NCI-H2227 treated with DMSO at 0.1 percent for 48 hours (cell line): ENCODE results near the gene EID1.
"Not testable (repeated sequence)": the region's sequence is repeated elsewhere in the genome, so short reads cannot be mapped to it uniquely, and the experiment has no call there.

Experiments used
- DNase-seq: peaks from one replicate; lab custom pipeline; 2025; lab: John Stamatoyannopoulos, UW

Gene EID1

DNA sequence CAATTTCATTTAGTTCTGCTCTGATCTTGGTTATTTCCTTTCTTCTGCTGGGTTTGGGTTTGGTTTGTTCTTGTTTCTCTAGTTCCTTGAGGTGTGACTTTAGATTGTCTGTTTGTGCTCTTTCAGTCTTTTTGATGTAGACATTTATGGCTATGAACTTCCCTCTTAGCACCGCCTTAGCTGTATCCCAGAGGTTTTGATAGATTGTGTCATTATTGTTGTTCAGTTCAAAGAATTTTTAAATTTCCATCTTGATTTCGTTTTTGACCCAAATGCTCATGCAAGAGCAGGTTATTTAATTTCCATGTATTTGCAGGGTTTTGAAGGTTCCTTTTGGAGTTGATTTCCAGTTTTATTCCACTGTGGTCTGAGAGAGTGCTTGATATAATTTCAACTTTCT lies 32.6 kb downstream of the EID1 start:
- not testable (repeated sequence) for DNase-seq

DNA sequence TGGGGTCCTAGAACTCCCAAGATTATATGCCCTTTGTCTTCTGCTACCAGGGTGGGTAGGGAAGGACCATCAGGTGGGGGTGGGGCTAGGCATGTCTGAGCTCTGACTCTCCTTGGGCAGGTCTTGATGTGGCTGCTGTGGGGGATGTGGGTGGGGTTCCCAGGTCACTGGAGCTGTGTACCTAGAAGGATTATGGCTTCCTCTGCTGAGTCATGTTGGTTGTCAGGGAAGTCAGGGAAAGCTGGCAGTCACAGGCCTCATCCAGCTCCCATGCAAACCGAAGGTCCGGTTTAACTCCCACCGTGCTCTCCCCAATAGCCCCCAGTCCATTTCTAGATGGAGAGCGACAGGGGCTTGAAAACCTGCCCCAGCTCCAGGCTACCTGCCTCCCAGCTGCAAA lies 35.2 kb downstream of the EID1 start:
- no peak for DNase-seq

DNA sequence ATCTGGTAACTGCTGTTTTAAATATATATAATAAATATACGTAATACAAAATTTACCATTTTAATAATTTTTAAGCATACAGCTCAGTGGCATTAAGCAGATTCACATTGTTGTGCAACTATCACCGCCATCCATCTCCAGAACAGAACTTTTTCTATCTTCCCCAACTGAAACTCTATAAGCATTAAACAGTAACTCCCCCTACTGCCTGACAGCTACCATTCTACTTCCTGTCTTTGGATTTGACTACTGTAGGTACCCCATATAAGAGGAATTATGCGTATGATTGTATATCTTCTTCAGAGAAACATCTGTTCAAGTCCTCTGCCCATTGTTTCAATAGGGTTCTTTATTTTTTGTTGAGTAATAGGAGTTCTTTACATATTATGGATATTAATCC lies 36.8 kb downstream of the EID1 start:
- no peak for DNase-seq

DNA sequence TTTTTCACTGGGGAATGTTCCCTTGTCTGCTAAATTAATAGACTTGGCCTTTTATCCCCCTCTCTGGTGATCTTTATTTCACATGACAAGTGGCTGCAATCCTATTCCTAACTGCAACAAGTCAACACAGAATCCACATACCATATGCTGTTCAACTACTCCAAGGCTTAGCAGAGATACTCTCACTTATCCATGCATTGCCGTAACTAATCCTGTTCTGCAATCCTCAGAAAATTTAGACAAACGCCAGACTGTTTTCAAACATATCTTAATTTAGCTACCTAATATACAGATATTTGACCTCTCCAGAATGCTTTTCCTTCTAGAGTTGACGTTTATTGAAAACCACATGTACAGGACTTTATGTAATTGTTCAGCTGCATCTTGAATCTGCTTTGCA lies 37.9 kb downstream of the EID1 start:
- DNase-seq = no peak

DNA sequence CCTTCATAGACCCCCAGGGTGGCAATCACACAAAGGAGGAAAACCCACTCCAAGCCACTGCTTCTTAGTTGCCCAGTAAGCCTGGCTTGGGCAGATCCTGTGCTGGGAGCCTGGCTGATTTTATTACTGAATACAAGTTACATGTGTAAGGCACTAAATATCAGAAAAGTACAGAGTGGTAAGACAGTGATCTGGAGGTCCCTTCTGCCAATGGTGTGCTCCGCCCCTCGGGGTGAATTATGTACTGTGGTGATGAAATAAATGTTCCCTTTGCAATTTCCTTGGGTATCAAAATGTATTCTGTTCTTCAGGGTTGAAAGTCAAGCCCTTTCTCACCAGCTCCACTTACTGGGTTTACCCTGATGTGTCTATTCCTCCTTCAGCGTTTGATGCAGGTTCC lies 38.8 kb downstream of the EID1 start:
- no peak for DNase-seq

DNA sequence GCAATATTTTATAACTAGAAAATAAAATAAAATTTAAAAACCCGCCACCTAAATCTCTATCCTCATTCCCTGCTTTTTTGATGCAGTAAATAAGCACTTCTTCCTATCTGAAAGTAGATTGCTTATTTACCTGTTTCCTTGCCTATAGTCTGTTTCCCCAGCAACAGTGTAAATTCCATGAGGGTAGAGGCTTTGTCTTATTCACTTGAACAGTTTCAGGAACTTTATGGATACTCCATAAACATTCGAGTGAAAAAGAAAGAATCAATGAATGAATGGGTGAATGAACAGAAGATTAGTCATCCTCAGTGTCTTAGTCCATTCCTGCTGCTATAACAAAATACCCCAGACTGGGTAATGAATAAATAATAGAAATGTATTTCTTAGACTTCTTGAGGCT lies 44.1 kb downstream of the EID1 start:
- DNase-seq = no peak

DNA sequence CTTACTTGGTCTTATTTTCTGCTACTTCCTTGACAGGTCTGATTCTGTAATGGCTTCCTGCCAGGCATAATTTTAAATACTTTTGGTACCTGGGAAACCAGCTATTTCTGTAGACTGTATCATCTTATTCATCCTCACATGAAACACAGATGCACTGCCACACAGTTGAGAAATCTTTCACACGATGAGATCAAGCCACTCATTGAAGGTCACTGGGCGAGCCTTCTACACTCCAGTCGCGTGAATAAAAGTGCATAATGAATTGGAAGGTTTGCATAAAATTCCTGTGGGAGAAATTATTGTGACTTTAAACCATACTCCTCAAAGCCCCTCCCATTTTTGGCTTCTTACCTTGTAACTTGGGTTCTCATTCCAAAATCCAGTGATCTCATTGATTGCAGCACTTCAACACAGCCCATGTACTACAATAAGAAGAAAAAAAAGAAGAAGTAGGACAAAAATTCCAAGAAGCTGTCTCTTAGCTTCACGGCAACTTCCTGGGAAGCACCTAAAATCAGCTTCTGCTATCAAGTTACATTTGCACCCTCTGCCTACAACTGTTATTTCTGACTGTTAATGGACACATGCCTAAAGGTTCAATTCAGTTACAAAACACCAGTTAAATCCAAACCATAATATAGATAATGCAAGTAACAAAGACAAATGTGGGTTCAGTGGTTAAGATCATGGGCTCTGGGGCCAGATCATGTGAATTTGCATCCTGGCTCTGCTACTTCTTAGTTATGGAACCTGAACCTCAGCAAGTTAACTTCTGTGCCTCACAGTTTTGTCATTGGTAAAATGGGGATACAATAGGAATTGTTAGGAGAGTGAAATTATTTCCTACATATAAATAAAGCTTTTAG lies 46.8 kb downstream of the EID1 start:
- DNase-seq = no peak

DNA sequence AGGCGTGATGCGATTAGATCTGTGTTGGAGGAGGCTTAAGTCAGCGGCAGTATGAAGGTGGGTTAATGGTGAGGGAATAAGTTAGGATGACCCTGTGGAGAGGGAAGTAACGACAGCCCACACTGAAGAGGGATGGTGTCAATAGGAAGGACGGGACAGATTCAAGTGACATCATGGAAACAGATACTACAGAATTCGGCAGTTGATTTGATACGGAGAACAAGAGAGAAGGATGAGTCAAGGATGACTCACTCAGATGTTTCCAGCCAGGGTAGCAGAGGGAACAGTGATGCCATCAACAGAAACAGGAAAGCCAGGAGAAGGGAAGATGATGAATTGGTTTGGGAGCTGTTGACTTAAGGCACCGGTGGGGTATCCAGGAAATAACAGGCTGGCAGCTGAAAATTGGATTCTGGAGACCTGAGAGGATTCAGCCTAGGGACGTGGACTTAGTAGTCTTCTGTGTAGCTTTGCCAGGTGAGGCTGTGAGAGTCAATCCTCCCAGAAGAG lies 47.8 kb downstream of the EID1 start:
- no peak for DNase-seq

DNA sequence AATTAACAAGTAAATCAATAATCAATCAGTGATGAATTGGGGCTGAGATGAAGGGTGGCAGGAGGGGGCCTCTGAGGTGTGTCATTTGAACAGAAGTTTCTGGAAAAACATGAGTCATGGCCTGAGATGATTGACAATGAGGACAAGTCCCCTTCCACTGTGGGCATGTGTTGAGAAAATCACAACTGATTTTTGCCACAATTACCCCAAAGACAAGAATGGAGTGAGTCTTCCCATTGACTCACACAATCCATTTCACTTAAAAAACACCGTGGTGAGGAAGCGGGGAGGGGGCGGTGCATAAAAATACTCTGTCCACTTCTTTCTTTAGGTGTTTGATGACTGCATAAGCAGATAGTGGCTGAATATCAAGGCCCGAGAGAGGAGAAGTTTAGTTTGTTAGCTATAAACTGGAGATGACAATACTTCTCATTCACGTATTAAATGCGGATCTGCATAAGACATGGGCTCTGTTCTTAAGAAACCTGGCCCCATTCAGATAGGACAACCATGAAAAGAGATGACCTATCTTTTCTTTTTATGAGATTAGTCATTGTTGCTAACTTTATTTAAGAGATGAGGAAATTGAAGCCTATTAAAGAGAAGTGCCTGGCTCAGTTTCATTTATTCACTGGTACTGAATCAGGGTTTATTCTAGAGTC lies 51.1 kb downstream of the EID1 start:
- DNase-seq = no peak

DNA sequence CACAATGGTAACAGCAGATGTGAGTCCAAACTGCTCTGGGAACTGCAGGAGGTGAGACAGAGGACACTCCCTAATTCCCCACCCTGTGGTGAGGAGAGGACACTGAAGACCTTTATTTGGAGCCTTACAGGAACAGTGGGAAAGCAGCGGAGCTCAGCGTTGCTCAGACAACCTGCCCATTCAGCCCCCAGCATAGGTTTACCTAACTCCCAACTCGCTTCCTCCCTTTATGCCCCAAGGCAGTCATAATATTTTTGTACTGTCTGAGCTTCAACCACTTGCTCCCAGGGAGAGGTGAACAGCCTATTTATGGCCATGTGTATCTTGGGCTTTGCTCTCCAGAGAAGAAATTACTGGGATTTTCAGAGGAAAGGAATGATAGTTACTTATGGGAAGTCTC lies 51.7 kb downstream of the EID1 start:
- no peak for DNase-seq
